Stimulated activated CD8-positive, alpha-beta memory T cell treated with anti-CD3 and anti-CD28 coated beads, Interleukin-15, amount 100 ng/mL, for 4 hours (primary cell): ENCODE measurements around the gene CYTH3.
"Not testable (repeated sequence)": the region's sequence is repeated elsewhere in the genome, so short reads cannot be mapped to it uniquely, and the experiment has no call there.

ENCODE experiments used
- DNase-seq, 2 donors: peaks; one replicate each; pipeline ENCODE4 v3.0.0-alpha.2; 2020; ENCODE audit warnings: low read depth in 2 of 2

The CYTH3 gene

DNA sequence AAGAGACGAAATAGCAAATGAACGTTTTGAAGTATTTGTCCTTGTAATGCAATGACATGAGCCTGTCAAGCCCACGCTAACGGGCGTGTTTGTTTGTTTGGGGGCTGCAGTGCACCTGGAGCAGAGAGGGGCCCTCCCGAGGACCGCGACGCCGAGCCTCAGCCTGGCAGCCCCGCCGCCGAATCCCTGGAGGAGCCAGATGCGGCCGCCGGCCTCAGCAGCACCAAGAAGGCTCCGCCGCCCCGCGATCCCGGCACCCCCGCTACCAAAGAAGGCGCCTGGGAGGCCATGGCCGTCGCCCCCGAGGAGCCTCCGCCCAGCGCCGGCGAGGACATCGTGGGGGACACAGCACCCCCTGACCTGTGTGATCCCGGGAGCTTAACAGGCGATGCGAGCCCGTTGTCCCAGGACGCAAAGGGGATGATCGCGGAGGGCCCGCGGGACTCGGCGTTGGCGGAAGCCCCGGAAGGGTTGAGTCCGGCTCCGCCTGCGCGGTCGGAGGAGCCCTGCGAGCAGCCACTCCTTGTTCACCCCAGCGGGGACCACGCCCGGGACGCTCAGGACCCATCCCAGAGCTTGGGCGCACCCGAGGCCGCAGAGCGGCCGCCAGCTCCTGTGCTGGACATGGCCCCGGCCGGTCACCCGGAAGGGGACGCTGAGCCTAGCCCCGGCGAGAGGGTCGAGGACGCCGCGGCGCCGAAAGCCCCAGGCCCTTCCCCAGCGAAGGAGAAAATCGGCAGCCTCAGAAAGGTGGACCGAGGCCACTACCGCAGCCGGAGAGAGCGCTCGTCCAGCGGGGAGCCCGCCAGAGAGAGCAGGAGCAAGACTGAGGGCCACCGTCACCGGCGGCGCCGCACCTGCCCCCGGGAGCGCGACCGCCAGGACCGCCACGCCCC, 118.5 kb downstream of the CYTH3 start:
- no peak for DNase-seq

DNA sequence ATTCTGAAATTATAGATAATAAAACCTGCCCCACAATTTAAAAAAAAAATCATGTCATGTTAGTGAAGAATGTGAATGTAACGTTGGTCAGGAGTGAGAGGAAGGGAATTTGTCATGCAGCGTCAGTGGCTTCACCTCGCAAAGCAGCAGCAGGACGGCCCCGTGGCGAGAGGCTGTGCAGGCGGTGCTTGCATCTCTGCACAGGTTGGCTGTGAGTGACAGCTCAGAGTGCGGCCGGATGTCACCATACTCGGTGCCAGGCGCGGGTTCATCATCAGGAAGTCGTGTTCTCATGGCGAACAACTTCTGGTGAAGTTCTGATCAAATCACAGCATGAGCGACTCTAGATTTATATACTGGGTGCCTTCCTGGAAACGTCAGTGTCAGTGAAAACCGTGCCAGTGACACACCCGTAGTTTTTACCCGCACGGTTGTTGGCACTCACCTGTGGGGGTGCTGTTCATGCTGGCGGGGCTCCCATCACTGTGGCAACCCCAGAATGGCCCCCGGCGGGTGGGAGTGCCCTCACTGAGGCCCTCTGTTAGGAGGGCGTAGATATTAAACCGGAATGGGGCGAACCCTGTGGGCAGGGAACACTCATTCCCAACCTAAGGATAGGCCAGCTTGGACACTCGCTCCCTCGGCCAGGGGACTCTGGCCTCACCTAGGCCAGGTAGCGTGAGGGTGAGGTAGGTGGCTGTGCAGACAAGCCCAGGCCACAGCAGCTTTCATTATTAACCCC, 120.3 kb downstream of the CYTH3 start:
- no peak for DNase-seq

DNA sequence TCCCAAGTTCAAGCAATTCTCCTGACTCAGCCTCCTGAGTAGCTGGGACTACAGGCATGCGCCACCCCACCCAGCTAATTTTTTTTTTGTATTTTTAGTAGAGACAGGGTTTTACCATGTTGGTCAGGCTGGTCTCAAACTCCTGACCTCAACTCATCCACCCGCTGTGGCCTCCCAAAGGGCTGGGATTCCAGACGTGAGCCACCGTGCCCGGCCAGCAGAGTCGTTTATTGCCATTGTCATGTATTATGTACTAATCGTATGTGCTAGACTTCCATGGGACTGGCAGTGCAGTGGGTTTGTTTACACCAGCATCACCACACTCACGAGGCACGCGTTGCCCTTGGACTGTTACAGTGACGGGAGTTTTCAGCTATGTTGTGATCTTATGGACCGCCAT, 120.9 kb downstream of the CYTH3 start:
- not testable (repeated sequence) for DNase-seq

DNA sequence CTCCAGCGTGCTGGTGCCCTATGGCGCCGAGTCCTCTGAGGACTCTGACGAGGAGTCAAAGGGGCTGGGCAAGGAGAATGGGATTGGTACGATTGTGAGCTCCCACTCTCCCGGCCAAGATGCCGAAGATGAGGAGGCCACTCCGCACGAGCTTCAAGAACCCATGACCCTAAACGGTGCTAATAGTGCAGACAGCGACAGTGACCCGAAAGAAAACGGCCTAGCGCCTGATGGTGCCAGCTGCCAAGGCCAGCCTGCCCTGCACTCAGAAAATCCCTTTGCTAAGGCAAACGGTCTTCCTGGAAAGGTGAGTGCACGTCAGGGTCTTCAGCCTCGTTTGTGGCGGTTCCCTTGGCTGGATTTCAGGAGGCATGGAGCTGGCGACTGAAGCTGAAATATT, 122.4 kb downstream of the CYTH3 start:
- DNase-seq, result no peak

DNA sequence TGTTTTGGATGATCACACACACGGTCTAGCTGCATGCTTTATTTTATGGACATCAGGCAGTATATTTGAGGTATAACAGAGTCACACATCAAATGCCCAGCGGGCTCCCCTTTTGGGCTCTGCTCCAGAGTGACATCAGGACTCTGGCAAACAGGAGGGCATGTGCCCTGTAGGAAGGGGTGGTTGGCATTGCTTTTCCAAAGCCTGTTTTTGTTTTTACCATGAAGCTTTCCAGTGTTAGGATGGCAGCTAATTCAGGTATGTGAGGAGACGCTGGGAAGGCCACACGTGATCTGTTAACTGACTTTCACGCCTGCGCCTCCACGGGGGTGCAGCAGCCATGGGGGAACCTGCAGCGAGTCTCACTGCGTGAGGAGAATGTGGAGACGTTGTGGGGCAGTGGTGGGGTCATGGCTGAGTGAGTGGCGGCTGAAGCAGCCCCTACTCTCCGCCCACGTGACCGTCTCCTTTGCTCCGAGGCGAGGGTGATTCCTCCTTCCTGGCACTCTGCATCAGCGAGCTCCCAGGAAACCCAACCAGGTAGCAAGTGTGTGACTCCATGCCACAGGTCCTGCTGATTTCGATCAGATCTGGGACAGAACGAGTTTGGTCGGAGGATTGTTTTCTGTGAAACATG, 123.6 kb downstream of the CYTH3 start:
- DNase-seq, result no peak

DNA sequence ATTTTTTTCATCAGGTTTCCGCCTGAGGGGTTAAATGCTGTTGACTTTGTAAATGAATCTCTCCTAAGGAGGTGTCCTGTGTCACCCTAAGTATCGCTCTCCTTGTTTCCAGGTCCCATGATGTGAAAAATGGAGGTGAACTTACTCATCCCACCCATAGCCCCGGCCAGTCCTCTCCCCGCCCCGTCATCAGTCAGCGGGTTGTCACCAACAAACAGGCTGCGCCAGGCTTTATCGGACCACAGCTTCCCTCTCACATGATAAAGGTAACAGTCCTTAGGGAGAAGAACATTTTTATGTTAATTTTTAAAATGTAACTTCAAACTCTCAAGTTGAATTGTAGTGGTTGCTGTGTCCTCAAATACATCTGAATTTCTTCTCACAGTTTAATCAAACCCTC, 124.8 kb downstream of the CYTH3 start:
- DNase-seq, result no peak

DNA sequence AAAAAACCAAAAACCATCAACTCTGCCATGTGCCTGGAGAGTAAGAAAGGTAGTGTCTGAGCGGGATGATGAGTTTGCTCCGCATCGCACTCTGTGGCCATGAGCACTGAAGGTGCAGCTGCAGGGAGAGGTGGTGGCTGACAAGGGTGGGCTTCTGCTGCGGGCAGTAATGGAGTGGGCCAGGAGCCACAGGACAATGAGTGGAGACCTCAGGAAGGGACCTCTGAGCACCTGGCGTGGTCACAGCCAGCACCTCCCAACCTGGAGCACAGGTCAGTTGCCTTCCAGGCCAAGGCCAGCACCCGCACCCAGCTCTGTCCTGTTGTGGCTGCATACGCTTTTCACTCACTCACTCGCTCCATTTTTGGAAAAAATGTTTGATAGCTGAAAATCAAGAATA, 125.8 kb downstream of the CYTH3 start:
- no peak for DNase-seq

DNA sequence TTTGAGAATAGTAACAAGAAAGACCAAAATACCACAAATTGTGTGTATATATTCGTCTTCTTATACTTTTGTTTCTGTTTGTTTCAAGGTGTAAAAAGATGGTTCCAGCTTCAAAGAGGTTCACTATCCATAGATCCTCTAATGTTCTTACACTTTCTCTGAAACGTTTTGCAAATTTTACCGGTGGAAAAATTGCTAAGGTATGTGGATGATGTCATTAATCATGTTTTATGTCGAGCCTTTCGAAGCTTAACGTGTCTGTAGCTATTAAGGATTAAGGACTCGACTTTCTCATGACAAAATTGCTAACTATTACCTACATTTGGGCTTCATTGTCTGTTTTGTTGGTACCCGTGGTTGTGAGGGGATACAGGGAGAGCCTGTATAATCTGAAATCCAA, 128.4 kb downstream of the CYTH3 start:
- DNase-seq, result no peak

DNA sequence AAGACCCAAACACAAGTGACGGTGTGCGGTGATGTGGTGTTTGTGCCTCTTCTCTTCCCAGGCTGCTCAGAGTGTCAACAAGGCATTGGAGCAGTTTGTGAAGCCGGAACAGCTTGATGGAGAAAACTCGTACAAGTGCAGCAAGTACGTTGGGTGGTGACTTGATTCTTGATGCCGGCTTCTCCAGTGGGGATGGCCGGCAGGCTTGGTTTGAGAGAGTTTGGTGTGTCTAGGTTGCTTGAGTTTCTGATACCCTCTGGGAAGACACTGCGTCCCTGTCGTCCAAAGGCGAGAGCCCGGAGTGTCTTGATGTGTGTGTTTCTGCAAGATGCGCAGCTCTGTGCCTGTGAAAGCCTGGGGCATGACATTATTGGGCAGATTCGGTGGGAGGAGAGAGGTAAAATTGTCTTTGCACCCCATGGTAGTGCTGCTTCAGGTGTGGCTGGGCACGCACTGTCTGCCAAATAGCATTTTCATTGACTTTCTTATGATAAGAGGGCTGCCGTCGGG, 129.5 kb downstream of the CYTH3 start:
- DNase-seq, result no peak

DNA sequence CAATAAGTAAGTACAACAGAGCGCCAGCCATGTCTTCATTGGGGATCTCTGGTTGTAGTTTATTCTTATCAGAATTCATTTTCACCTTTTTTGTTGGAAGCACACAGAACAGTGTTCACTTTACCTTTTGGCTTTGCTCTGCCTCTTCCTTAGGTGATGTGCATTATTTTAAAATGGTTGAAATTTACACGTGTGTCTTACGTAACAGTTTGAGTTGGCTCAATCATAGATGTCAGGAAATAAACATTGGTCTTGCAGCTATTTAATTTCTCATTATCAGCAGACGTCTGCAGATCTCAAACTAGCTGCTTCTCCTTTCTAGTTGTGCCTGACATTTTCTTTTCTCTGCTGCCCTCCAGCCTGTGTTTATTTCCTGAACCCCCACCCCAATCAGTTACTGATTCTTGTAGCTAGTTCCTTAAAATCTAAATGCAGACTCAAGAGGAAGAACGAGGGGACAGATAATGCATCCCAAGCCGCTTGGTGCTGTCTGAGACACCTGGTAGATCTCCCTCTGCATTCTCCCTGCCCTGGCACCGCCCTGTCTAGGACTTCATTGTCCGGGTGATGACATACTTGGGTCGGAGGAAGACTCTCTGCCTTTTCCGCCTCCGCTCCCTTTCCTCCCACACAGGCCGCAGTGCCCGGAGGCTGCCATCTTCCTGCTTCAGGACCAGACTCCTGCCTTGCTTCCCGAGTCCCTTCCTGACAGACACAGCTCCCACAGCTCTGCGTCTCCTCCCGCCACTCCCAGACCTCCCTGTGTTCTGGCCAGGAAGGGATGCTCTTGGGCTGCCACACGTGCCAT, 133.0 kb downstream of the CYTH3 start:
- DNase-seq, result no peak

DNA sequence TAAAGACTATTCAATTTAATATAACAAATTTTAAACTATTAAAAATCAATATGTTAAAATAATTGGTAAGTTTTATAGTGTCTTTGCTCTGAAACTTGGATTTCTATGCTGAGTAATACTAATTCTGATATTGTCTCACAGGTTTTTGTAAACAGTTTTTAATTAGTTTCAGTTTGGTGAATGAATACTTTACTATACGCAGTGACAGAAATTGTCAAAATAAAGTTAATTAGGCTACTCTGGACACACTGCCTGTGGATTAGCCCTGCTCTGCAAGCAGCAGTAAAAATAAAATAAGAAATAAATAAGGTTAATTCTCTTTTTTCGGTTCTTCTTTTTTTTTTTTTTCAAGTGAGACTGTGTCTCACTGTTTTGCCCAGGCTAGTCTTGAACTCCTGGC, 135.9 kb downstream of the CYTH3 start:
- no peak for DNase-seq

DNA sequence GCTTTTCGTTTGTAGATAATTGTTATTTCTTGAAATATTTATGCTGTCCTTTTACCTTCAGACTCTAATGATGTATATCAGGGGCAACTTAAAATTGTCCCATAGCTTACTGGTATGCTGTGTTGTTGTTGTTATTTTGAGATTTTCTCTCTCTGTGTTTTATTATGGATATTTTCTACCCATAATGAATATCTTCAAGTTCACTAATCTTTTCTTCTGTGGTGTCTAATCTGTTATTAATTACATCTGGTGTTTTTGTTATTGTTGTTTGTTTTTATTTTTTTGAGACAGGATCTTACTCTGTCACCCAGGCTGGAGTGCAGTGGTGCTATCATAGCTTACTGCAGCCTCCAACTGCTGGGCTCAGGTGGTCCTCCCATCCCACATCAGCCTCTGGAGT, 139.2 kb downstream of the CYTH3 start:
- no peak for DNase-seq

DNA sequence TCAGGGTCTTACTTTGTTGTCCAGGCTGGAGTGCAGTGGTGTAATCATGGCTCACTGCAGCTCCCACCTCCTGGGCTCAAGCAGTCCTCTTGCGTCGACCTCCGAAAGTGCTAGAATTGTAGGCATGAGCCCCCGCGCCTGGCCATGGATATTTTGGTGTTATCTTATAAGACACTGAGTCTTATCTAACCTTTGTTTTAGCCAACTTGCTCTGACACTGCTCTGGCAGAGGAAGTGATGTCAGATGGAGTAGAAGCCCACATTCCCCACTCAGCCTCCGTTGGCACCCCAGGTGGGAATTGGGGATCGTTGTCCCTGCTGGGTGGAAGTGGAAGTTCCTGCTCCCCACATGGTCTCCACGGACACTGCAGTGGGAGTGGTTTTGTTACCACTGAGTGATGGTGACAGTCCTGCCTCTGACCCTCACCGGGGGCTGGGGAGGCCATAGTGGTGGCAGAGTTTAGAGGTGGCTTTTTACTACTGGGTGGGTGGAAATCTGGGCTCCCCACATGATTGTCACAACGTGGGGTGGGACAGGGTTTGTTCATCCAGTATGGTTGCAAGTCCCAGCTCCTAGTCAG, 142.3 kb downstream of the CYTH3 start:
- DNase-seq, result no peak

DNA sequence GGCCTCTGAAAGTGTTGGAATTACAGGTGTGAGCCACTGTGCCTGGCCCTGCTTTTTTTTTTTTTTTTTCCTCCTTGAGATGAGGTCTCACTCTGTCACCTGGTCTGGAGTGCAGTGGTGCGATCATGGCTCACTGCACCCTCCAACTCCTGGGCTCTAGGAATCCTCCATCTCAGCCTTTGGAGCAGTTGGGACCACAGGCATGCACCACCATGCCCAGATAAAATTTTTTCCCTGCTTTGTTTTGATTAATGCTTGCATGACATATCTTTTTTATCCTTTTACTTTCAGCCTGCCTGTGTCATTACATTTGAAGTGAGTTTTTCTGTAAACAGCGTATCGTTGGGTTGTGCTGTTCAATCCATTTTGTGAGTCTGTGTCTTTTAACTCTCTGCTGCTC, 144.2 kb downstream of the CYTH3 start:
- DNase-seq, result no peak

DNA sequence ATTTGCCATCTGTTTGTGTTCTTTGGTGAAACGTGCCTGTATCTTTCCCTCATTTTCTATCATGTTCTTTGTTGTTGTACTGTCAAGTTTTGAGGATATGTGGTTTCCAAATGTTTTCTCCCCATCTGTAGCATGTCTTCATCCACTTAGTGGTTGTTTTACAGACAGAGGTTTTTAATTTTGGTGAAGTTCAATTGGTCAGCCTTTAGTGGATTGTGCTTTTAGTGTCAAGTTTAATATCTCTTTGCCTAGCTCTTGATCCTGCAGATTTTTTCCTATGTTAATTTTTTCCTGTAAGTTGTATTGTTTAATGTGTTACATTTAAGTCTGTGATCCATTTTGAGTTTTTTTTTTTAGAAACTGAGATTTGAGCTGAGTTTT, 145.3 kb downstream of the CYTH3 start:
- DNase-seq, result no peak

DNA sequence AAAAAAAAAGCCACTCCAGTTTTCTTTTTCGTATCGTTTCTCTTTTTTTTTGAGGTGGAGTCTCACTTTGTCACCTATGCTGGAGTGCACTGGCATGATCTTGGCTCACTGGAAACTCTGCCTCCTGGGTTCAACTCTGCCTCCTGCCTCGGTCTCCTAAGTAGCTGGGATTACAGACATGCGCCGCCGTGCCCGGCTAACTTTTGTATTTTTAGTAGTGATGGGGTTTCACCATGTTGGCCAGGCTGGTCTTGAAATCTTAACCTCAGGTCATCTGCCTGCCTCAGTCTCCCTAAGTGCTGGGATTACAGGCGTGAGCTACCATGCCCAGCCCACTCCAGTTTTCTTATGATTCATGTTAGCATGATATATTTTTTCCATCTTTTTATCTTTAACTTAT, 148.6 kb downstream of the CYTH3 start:
- DNase-seq, result no peak

DNA sequence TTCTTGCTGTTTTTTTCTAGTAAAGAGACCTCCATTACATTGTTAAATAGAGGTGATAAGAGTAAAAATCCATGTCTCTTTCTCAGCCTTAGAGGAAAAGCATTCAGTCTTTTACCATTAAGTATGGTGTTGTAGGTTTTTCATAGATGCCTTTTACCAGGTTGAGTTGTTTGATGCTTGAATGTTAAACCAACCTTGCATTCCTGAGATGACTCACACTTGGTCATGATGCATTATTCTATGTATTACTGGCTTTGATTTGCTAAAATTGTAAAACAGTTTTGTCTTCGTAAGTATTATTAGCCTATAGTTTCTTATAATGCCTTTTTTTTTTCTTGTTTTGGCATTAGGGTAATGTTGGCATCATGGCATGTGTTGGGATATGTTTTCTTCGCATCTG, 151.3 kb downstream of the CYTH3 start:
- DNase-seq, result no peak

DNA sequence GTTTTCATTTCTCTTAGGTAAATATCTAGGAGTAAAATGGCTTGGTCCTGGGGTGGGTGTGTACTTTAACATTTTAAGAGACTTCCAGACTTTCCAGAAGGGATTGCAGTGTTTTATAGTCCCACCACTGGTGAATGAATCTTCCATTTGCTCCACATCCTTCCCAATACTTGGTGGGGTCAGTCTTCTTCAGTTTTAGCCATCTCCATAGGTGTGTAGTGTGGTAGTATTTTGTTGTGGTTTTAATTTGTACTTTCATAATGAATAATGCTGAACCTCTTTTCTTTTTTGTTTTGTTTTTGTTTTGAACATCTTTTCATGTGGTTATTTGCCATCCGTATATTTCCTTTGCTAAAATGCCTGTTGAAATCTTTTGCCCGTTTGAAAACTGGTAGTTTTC, 154.9 kb downstream of the CYTH3 start:
- no peak for DNase-seq

DNA sequence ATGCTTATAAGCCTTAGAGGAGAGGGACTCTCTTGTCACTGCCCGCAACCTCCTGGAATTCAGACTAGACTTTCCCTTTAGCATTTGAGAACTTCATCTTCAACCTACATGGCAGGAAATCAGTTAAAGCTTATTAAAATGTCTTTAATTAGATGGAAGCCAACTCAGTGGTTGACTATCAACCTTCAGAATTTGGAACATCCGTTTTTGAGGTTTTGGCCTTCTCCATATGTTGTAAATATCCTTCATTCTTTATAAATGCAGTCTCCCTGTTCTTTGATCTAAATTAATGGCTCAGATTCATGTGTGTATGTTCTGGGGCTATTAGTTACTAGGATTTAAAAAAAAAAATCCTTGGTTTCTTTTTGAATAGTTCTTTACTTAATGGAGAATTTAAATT, 156.2 kb downstream of the CYTH3 start:
- DNase-seq, result no peak
